ENCODE data around the gene SLBP.
"Not testable (repeated sequence)": the region's sequence is repeated elsewhere in the genome, so short reads cannot be mapped to it uniquely, and the experiment has no call there.

The SLBP gene

GRCh38 chr4:1673671-1674070, 38.4 kb downstream of the SLBP start:
- no peak for FAIRE-seq

- not testable (repeated sequence) for FAIRE-seq
Observed at GRCh38 chr4:1671011-1671410, 41.1 kb downstream of the SLBP start.

- FAIRE-seq = no peak
Observed at GRCh38 chr4:1670279-1670678, 41.8 kb downstream of the SLBP start.

- no peak for FAIRE-seq
Observed at GRCh38 chr4:1669850-1670249, 42.3 kb downstream of the SLBP start.

- no peak for FAIRE-seq
Observed at GRCh38 chr4:1669270-1669669, 42.8 kb downstream of the SLBP start.

- FAIRE-seq = no peak
Observed at GRCh38 chr4:1668488-1668840, 43.7 kb downstream of the SLBP start.

- no peak for FAIRE-seq
Observed at GRCh38 chr4:1667273-1667672, 44.8 kb downstream of the SLBP start.

- FAIRE-seq = no peak
Observed at GRCh38 chr4:1666391-1666790, 45.7 kb downstream of the SLBP start.

GRCh38 chr4:1664141-1664540, 48.0 kb downstream of the SLBP start:
- FAIRE-seq = no peak

GRCh38 chr4:1663549-1663948, 48.6 kb downstream of the SLBP start:
- FAIRE-seq = no peak

GRCh38 chr4:1661695-1662094, 50.4 kb downstream of the SLBP start:
- no peak for FAIRE-seq

- FAIRE-seq = no peak
Observed at GRCh38 chr4:1660948-1661677, 51.0 kb downstream of the SLBP start.

- FAIRE-seq = no peak
Observed at GRCh38 chr4:1659104-1660043, 52.7 kb downstream of the SLBP start.

- no peak for FAIRE-seq
Observed at GRCh38 chr4:1658581-1658980, 53.5 kb downstream of the SLBP start.

GRCh38 chr4:1658146-1658545, 54.0 kb downstream of the SLBP start:
- no peak for FAIRE-seq

GRCh38 chr4:1656986-1657385, 55.1 kb downstream of the SLBP start:
- no peak for FAIRE-seq

GRCh38 chr4:1656132-1656531, 56.0 kb downstream of the SLBP start:
- no peak for FAIRE-seq

- FAIRE-seq = no peak
Observed at GRCh38 chr4:1655676-1656075, 56.4 kb downstream of the SLBP start.

- no peak for FAIRE-seq
Observed at GRCh38 chr4:1655081-1655480, 57.0 kb downstream of the SLBP start.

- FAIRE-seq = no peak
Observed at GRCh38 chr4:1654216-1654955, 57.7 kb downstream of the SLBP start.

GRCh38 chr4:1653776-1654175, 58.3 kb downstream of the SLBP start:
- no peak for FAIRE-seq

GRCh38 chr4:1652088-1652487, 60.0 kb downstream of the SLBP start:
- no peak for FAIRE-seq

- no peak for FAIRE-seq
Observed at GRCh38 chr4:1651609-1652008, 60.5 kb downstream of the SLBP start.

Measured in endometrium (tissue), 2 donors.